ENCODE measurements around the gene MLANA.
"Not testable (repeated sequence)": the region's sequence is repeated elsewhere in the genome, so short reads cannot be mapped to it uniquely, and the experiment has no call there.

The MLANA gene

DNA sequence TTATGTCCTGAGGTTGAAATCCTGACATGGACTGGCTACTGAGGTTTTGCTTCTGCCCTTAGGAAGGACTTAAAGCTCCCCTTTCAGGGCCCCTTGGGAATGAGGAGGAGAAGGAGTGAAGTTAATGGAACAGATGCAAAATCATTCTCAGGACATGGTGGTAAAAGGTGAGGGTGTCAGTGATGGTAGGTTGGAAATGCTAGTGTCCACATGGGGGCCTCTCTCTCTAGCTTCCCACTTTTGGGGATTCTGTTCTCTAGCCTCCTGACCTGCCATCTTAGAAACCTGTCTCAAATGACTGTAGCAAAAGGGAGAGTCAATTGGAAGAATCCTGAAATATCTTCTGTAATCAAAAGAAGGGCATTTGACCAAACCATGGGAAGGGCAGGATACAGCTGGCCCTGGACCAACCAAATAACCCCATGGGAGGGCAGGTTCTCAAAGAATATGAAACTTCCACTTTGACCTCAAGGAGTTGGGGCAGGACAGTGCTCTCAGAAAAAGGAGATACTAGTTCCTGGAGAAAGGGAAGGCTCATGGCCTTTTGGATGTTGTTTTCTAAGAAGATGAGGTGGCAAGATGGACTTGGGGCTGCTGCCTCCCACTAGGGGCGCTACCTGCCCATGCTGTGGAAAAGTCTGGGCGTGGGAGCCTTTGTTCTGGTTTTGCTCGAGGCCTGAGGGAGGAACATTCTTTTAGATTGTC lies 21.2 kb upstream of the MLANA start:
- no peak for DNase-seq (ENCODE audit: low read depth in 3 of 3, low spot score in 1 of 3)

DNA sequence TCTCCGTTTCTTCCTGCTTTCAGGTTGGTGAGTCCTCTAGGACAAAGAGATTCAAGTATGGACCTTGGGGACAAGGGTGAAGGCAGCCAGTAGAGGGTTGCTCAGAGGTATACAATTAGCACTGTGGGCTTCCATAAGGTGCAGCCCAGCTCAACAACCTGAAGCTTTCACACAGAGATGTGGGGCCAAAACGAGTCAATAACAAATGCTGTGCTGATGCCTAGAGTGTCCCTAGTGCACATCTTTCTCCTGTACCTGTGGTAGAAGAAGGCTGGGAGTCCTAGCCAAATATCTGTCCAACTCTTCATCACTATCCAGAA lies 20.7 kb upstream of the MLANA start:
- no peak for DNase-seq (ENCODE audit: low read depth in 3 of 3, low spot score in 1 of 3)

DNA sequence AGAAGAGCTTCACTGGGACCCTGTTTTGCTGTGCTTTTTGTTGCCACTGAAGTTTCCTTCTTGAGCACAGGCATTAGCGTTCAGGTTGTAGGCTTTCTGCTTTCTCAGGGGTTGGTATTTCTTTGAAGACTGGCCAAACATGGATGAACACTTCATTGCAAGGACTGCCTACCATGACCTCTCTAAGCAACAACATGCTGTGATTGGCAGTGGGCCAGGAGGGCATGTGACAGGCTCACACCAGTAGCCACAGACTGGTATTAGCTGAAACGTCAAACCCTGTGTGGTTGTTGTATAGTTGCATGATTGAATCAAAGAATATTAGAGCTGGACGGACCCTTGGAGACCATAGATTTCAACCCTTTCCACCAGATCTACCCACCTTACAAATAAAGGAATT lies 20.0 kb upstream of the MLANA start:
- DNase-seq (ENCODE audit: low read depth in 3 of 3, low spot score in 1 of 3), result no peak

DNA sequence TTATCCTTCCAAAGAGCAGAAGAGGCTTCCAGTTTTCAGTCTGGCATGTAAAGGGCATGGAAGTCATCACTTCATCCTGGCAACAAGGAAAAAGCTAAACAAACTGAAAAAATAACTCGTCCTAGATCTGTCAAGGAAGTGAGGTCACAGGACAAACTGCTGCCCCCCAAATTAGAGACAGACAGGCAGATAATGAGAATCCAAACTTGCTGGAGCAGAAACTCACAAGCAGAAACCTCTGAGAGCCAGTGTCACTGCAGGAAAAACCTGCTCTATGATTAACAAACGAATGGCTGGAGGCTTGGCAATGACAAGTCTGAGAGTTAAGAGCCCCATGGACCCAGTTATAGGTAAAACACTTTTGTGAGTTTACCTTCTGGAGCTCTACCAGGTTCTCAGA lies 18.9 kb upstream of the MLANA start:
- no peak for DNase-seq (ENCODE audit: low read depth in 3 of 3, low spot score in 1 of 3)

DNA sequence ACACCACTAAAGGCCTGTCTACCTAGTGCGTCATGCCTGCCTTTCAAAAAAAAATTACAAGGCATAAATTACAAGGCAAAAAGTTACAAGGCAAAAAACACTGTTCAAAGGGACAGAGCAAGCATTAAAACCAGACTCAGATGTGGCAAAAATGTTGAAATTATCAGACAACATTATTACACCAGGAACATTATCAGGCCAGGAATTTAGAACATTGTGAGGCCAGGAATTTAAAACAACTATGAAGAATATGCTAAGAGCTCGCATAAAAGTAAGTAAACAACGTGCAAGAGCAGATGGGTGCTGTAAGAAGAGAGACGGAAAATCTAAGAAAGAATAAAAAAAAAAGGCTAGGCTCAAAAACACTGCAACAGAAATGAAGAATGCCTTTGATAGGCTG lies 18.2 kb upstream of the MLANA start:
- DNase-seq (ENCODE audit: low read depth in 3 of 3, low spot score in 1 of 3), result no peak

DNA sequence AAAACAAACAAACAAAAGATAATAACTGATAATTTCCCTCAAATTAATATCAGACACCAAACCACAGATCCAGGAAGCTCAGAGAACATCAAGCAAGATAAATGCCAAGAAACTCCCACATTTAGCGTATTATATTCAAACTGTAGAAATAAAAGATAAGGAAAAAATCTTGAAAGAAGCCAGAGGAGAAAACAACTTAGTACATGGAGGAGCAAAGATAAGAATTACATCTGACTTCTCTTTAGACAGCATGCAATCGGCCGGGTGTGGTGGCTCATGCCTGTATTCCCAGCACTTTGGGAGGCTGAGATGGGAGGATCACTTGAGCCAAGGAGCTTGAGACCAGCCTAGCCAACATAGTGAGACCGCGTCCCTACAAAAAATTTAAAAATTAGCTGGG lies 17.2 kb upstream of the MLANA start:
- no peak for DNase-seq (ENCODE audit: low read depth in 3 of 3, low spot score in 1 of 3)

DNA sequence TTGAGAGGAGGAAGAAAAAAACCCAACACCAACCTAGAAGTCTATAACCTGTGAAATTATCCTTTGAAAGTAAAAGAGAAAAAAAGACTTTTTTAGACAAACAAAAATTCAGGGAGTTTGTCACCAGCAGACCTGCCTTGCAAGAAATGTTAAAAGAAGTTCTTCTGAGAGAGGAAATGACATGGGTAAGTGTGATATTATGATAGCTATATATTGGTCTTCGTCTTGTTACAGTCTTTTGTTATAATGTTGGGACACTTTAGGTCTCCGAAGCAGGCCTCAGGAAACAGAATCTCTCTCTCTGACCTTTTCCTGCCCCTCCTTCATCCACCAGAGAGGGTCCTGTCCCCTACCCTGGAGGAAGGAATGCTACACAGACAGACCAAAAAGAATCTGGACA lies 16.6 kb upstream of the MLANA start:
- no peak for DNase-seq (ENCODE audit: low read depth in 3 of 3, low spot score in 1 of 3)

DNA sequence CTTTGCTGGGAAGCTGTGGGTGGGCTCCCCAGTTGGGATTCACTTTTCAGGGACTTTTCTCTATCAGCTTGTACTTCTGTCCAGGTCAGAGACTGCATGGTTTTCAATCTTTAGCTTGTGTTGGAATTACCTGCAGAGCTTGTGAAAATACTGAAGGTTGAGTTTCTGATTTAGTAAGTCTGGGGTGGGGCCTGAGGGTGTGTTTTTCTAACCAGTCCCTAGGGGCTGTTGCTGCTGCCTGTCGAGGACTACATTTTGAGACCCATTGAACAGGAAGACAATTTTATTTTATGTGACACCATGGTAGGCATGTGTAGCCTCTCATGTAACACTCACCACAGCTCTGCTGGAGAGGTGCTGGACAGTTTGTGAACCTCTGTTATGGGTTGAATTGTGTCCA lies 14.7 kb upstream of the MLANA start:
- DNase-seq (ENCODE audit: low read depth in 3 of 3, low spot score in 1 of 3), result no peak

DNA sequence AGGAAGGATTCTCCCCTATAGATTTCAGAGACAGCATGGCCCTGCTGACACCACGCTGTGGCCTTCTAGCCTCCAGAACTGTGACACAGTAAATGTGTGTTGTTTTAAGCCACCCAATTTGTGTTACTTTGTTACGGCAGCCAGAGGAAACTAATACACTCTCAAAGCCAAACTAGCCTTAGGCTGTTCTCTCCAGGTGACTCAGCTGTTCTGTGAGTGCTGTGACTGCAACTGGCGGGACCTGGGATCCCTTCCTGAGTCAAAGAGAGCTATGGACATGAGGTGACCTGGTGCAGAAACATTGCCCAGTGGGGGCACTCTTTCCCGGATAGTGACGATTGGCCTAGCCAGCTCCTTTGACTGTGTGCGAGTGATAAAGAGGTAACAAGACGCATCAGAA lies 14.0 kb upstream of the MLANA start:
- DNase-seq (ENCODE audit: low read depth in 3 of 3, low spot score in 1 of 3), result no peak

DNA sequence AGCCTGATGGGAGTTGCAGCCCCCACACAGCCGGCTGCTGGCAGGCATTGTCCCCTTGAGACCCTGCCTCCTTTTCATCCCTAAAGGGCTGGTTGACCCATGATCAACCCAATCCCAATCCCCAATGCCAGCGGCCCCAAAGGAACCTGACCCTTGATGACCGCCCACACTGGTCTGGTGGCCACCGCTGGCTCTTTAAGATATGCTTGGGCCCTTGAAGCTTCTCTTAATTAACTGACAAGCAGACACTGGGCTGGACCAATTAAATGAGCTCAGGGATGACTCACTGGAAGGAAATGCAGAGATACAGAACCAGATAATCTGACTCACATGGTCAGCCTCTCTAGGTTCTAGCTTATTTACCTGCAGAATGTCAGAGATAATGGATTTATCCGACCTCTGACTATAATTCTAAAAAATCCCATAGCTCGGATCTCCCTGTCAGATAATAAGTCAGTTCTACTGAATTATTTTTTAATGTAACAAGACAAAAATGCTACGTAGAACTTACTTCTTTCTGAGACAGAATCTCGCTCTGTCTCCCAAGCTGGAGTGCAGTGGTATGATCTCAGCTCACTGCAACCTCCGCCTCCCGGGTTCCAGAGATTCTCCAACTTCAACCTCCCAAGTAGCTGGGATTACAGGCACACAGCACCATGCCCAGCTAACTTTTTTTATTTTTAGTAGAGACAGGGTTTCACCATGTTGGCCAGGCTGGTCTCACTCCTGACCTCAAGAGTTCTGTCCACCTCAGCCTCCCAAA lies 11.1 kb upstream of the MLANA start:
- no peak for DNase-seq (ENCODE audit: low read depth in 3 of 3, low spot score in 1 of 3)

DNA sequence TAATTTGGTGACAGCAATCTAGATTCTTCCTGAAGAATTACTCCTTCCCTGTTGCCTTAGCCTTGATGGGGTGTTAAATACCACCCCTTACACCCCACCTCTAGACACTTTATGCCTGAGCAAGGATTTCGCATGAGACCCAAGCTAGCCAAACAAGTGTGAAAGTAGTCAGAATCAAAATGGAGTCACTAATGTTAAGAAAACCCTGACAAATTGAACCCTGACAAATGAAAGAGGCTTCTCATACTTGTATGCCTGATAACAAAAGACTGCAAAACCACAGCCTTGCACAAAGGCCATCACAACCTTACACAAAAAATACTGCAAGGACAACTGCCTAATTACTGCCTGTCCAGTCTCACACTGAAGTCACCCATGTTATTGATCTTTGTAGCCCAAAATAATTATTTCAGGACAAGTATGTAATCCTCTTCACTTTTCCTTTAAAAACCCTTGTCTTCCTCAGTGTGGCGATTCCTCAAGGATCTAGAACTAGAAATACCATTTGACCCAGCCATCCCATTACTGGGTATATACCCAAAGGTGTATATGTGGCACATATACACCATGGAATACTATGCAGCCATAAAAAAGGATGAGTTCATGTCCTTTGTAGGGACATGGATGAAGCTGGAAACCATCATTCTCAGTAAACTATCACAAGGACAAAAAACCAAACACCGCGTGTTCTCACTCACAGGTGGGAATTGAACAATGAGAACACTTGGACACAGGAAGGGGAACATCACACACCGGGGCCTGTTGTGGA lies 8.3 kb upstream of the MLANA start:
- DNase-seq (ENCODE audit: low read depth in 3 of 3, low spot score in 1 of 3), result not testable (repeated sequence)

DNA sequence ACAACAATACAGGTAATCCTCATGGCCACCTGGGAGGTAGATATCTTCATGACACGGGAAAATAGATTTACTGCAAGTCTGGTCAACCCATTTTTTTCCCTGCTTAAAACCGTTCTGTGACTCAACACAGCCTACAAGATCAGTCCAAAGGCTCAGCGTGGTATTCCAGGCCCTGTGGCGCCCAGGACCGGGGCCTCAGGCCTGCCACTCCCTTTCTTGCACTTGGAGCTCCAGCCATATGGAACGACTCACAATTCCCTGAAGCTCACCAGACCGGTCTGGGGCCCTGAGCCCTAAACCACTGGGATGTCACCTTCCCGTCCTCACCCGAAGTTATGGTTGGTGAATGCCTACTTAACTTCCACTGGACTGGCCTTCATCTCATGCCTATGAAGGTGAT lies 6.5 kb upstream of the MLANA start:
- no peak for DNase-seq (ENCODE audit: low read depth in 3 of 3, low spot score in 1 of 3)

DNA sequence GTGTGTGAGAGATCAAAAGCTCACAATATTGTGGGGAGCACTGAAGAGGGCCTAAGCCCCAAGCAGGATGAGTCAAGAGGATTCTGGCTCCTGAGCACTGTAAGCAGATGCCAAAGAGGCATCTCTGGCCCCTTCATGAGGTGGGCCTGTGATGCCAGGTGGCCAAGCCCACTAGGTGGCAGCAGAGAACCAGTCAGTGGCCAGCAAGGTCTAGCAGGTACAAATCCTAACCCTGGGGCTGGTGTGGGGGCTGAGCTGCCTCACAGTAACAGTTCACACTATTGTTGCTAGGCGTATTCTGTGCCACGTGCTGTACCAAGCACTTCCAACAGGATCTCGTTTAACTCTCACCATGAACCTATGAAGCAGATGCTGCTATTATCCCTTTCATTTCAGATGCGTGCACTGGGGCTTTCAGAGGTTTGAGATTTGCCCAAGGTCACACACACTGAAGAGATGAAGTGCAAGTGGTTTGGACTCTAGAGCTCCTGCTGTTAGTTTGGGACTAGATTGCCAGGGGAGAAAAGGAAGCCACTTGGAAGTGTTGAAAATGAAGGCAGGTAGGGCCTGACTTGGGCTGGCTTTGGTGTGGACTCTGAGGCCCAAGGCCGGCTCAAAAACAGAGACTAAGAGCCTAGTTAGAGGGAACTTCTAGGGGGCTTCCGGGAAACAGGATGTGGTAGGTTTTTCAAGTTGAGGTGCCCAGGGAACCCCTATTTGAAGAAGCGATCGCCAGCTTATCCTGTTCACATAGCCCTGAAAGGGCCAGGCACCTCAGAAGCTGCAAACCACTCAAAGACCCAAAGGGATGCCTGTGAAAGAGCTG lies 4.4 kb upstream of the MLANA start:
- DNase-seq (ENCODE audit: low read depth in 3 of 3, low spot score in 1 of 3), result peak; percentile 27 to 72 (median 55)

DNA sequence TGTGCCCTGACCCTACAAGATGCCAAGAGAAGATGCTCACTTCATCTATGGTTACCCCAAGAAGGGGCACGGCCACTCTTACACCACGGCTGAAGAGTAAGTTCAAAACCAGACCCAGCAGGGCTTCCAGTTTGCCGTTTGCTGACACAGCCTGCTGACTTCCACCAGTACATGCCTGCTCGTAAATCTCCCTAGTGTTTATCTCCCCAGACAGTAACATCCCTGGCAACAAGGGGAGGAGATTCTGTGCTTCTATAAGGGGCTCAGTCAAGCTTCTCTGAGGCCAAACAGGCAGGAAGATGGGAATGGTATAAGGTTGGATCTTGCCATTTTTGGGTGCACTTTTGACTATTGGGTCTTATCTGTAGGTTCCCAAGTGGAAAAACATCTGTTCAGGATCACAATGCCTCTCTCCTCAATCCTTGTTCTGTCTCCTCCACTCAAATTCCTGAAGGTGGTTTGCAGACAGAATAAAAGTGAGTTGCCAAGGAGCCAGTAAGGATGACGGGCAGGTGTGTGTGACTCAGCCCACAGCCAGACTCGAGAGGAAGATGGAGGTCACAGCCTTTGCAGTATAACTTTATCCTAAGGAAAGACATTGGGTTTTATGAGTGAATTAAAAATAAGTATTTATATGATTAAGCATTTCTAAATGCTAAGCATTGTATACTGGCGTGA lies 1.9 kb downstream of the MLANA start:
- no peak for DNase-seq (ENCODE audit: low read depth in 3 of 3, low spot score in 1 of 3)

DNA sequence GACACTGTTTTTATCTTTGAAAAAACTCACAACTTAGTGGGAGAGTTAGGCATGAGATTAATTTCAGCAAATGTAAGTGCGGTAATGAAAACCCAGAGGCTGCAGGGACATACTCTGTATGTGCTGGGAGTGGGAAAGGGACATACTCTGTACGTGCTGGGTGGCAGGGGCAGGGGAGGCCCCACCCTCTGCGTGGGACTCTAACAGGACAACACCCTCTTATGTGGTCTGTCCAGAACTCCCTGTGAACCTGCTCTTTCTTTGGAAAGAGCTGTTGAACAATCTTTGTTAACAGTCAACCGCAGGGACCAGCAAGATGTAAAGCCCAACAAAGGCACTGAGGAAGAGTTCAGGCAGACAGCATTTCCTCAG lies 2.4 kb downstream of the MLANA start:
- DNase-seq (ENCODE audit: low read depth in 3 of 3, low spot score in 1 of 3), result no peak

DNA sequence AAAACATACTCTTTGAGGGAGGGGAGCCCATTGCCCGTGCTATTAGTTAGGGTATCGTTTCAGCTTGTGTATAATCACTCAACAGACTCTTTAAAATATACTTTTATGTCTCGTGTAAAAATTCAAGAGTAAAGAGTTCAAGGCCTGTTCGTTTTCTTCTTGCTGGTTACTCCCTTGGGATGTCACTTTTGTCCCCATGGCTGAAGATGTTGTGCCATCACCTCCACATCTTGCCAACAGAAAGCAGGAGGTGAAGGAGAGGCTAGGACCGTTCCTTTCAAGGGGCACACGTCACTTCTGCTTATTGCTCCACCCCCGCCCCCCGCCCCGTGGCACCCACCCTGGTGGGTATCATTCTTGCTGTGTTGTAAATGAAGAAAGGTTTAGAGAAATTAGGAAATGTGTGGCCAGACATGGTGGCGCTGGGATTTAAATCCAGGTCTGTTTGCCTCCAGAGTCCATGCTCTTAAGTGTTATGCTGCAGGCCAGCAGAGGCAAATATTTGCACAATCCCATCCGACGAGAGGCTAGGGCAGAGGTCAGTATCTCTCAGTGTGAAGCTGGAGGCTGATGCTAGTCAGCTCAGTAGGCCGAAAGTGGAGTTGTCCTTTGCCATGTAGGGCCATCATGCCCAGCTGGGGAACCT lies 3.0 kb downstream of the MLANA start:
- DNase-seq (ENCODE audit: low read depth in 3 of 3, low spot score in 1 of 3), result no peak

DNA sequence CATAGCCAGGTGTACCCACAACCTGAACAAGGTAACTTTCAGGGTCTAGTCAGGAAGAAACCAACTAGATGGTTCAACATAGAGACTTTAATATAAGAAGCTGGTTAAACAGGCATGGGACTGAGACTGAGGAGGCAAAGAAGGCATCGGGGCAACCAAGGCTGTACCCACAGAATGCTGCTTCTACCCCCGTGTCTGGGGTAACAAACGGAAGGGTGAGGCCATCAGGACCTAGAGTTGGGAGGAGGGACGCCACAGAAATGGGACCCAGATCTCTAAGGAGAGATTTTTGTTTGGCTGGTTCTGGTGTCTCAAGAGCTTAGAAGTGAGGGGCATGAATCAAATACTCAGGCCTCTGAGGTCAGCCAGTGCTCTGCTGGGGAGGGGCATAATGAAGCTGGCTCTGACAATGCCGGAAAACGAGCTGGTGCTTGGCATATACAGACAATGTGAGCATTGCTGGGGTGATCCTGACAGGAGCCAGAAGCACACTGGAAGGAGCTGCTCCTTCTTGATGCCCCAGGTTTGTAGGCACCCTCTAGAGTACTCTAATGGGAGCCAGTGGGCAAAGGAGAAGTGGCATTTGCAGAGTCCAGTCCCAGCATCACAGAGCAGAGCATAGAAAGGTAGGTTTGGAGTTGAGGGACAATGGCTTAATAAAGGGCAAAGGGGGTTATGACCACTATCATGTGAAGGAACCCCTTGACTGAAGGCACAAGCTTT lies 3.7 kb downstream of the MLANA start:
- no peak for DNase-seq (ENCODE audit: low read depth in 3 of 3, low spot score in 1 of 3)

DNA sequence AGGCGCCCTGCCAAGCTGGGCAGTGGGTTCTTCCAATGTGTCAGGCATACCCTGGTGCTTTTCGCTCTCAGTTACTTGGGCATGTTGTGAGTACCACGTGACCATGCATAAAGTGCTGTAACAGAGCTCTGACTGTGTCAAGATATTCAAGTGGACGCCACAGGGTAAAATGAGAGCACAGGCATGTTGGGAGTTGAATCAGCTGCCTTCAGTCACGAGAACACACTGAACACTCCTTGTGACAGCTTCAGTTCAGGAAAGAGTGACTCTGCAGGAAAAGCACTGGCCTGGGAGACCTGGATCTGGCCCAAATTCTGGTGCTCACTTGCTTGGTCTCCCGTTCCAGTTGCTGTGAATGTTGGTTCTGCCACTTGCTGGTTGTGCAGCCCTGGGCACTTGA lies 5.1 kb downstream of the MLANA start:
- no peak for DNase-seq (ENCODE audit: low read depth in 3 of 3, low spot score in 1 of 3)

DNA sequence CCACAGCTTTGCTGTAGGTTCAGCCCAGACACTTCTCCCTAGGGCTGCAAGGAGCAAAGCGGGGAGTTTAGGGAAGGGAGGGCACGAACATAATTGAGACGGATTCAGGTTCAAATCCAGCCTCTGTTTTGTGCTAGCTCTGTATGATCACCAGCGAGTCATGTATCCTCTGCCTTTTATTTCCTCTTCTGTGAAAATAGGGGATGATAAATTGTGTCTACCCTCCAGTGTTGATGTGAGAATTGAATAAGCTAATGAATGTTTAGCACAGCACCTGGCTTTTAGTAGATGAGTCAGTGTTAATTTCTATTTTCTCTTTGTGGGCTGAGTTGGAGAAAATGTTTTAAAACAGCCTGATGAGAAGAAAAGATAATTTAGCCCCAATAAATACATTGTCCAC lies 6.2 kb downstream of the MLANA start:
- DNase-seq (ENCODE audit: low read depth in 3 of 3, low spot score in 1 of 3), result no peak

DNA sequence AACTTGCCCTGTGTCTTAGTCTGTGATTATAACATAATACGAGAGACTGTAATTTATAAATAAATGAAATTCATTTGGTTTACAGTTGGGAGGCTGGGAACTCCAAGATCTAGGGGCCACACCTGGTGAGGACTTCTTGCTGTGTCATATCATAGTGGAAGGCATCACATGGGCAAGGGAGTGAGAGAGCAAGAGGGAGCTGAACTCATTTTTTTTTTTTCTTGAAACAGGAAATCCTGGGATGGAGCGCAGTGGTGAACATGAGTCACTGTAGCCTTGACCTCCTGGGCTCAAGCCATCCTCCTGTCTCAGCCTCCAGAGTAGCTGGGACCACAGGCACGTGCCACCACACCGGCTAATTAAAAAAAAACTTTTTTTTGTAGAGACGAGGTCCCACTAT lies 7.2 kb downstream of the MLANA start:
- DNase-seq (ENCODE audit: low read depth in 3 of 3, low spot score in 1 of 3), result no peak

Measured in stimulated activated CD4-positive, alpha-beta T cell treated with anti-CD3 and anti-CD28 coated beads, TNF-alpha, amount 100 ng/mL, for 1 hour (primary cell).